GM12891 (cell line): ENCODE measurements around the gene NTNG1.

Experiments
- PAX5 ChIP-seq: IDR thresholded peaks from 2 replicates; pipeline ENCODE4 v1.6.1; 2011; ENCODE audit warnings: low read length, moderate library complexity, mild to moderate bottlenecking; ENCODE audit not compliant: insufficient read depth, severe bottlenecking
- POLR2A ChIP-seq: IDR thresholded peaks from 2 replicates; pipeline ENCODE4 v1.6.1; 2011; ENCODE audit warnings: low read depth, low read length, control low read depth
- POLR2AphosphoS5 ChIP-seq: IDR thresholded peaks from 2 replicates; pipeline ENCODE4 v1.6.1; 2011; ENCODE audit warnings: low read depth, low read length, control low read depth
- POU2F2 ChIP-seq: IDR thresholded peaks from 2 replicates; pipeline ENCODE4 v1.6.1; 2011; ENCODE audit warnings: low read depth, mild to moderate bottlenecking, control low read depth, low read length, moderate library complexity
- SPI1 ChIP-seq: IDR thresholded peaks from 2 replicates; pipeline ENCODE4 v1.6.1; 2011; ENCODE audit warnings: low read depth, low read length, control low read depth
- TAF1 ChIP-seq: IDR thresholded peaks from 2 replicates; pipeline ENCODE4 v1.6.1; 2011; ENCODE audit warnings: low read depth, low read length, control low read depth

- TF ChIP-seq TAF1 (no peak), POLR2A (no peak), POLR2AphosphoS5 (no peak), POU2F2 (no peak), SPI1 (no peak), PAX5 (no peak)
Measured at GRCh38 chr1:107098961-107099360, 41.9 kb upstream of the NTNG1 start.
